IMR-90 (cell line): ENCODE results near the gene TBCEL. TPM values are rescaled to one million over a fixed set of nuclear protein-coding genes. Genes with fewer than 3 reads are reported as not detected.

Experiments used
- ATAC-seq: fragments of 200-7000 bp; cut with Tn5 transposase; 2 replicates; pipeline ENCODE4 v1.9.1; 2020; ENCODE audit warnings: low read depth, mild to moderate bottlenecking, moderate library complexity
- BruUV-seq: library from RNA; stranded (reverse); fragments of 400-500 nt; replicated peaks from 2 replicates; lab custom pipeline; 2021; lab: Mats Ljungman, UMichigan
- CTCF ChIA-PET: fragments of 300-600 bp; formaldehyde crosslinking; extraction: SDS; loops from one replicate; lab custom pipeline; 2021; ENCODE audit warnings: antibody characterized with exemption; lab: Yijun Ruan, JAX
- POLR2A ChIA-PET: fragments of 300-600 bp; sonication (Branson Sonifier 250); formaldehyde crosslinking; loops from one replicate; lab custom pipeline; 2022; ENCODE audit warnings: antibody characterized with exemption; ENCODE audit not compliant: unreplicated experiment; lab: Charles Lee
- DNase-seq: peaks from one replicate; pipeline ENCODE4 v3.0.0; 2013
- H2AFZ ChIP-seq: replicated peaks from 2 replicates; pipeline ENCODE3; 2013; ENCODE audit warnings: low read length, mild to moderate bottlenecking; ENCODE audit not compliant: poor library complexity
- H2AK5ac ChIP-seq: 2 replicates; pipeline ENCODE4 v1.6.1; 2013; ENCODE audit warnings: low read depth, low read length, inconsistent platforms
- H2AK9ac ChIP-seq: replicated peaks from 2 replicates; pipeline ENCODE3; 2013; ENCODE audit warnings: mild to moderate bottlenecking, low read depth, low read length, moderate library complexity; ENCODE audit not compliant: poor library complexity
- H2BK120ac ChIP-seq: 2 replicates; pipeline ENCODE4 v1.6.1; 2013; ENCODE audit warnings: low read depth, low read length, inconsistent platforms
- H2BK15ac ChIP-seq: 3 replicates; pipeline ENCODE4 v1.6.1; 2013; ENCODE audit warnings: low read depth, low read length, inconsistent platforms
- H2BK20ac ChIP-seq: 2 replicates; pipeline ENCODE4 v1.6.1; 2013; ENCODE audit warnings: low read depth, mild to moderate bottlenecking, inconsistent platforms, low read length, moderate library complexity
- H2BK5ac ChIP-seq: 2 replicates; pipeline ENCODE4 v1.6.1; 2013; ENCODE audit warnings: mild to moderate bottlenecking, low read depth, low read length, inconsistent platforms; ENCODE audit not compliant: poor library complexity, severe bottlenecking
- H3K14ac ChIP-seq: replicated peaks from 2 replicates; pipeline ENCODE4 v1.6.1; 2013; ENCODE audit warnings: low read depth, low read length, inconsistent platforms
- H3K18ac ChIP-seq: 2 replicates; pipeline ENCODE4 v1.6.1; 2013; ENCODE audit warnings: low read depth, low read length, control low read depth
- H3K23ac ChIP-seq: 2 replicates; pipeline ENCODE4 v1.6.1; 2013; ENCODE audit warnings: low read depth, low read length, inconsistent platforms
- H3K27ac ChIP-seq: 2 replicates; pipeline ENCODE4 v1.5.1; 2013; ENCODE audit warnings: mild to moderate bottlenecking, control low read depth, low read length; ENCODE audit not compliant: insufficient read depth
- H3K27me3 ChIP-seq: 2 replicates; pipeline ENCODE4 v1.6.1; 2013; ENCODE audit warnings: low read length; ENCODE audit not compliant: control insufficient read depth, insufficient read depth
- H3K36me3 ChIP-seq: 2 replicates; pipeline ENCODE4 v1.6.1; 2013; ENCODE audit warnings: low read length, mixed read lengths; ENCODE audit not compliant: control insufficient read depth, insufficient read depth
- H3K4ac ChIP-seq: 2 replicates; pipeline ENCODE4 v1.6.1; 2013; ENCODE audit warnings: low read depth, low read length, inconsistent platforms
- H3K4me1 ChIP-seq: 2 replicates; pipeline ENCODE4 v1.6.1; 2013; ENCODE audit warnings: low read length, mixed read lengths; ENCODE audit not compliant: control insufficient read depth, insufficient read depth
- H3K4me2 ChIP-seq: 2 replicates; pipeline ENCODE4 v1.6.1; 2013; ENCODE audit warnings: low read depth, mild to moderate bottlenecking, control low read depth, low read length, moderate library complexity
- H3K4me3 ChIP-seq: 2 replicates; pipeline ENCODE4 v1.5.1; 2013; ENCODE audit warnings: low read depth, mild to moderate bottlenecking, control low read depth, low read length, moderate library complexity; ENCODE audit not compliant: insufficient read depth
- H3K56ac ChIP-seq: 2 replicates; pipeline ENCODE4 v1.6.1; 2013; ENCODE audit warnings: low read length, inconsistent platforms; ENCODE audit not compliant: insufficient read depth; ENCODE audit errors: extremely low read depth
- H3K79me1 ChIP-seq, 2 experiments: 2 replicates each; pipeline ENCODE4 v1.6.1; 2013; ENCODE audit warnings: low read length in 2 of 2, inconsistent platforms in 1 of 2, low read depth in 1 of 2
- H3K9ac ChIP-seq: 2 replicates; pipeline ENCODE4 v1.6.1; 2013; ENCODE audit warnings: low read depth, low read length, control low read depth
- H3K9me1 ChIP-seq: 2 replicates; pipeline ENCODE4 v1.6.1; 2013; ENCODE audit warnings: low read length, inconsistent platforms; ENCODE audit not compliant: insufficient read depth
- H3K9me3 ChIP-seq: 2 replicates; pipeline ENCODE4 v1.6.1; 2013; ENCODE audit warnings: low read length; ENCODE audit not compliant: control insufficient read depth, insufficient read depth
- H4K20me1 ChIP-seq: 2 replicates; pipeline ENCODE4 v1.6.1; 2013; ENCODE audit warnings: low read length, inconsistent platforms; ENCODE audit not compliant: insufficient read depth
- H4K5ac ChIP-seq: 2 replicates; pipeline ENCODE4 v1.6.1; 2013; ENCODE audit warnings: mild to moderate bottlenecking, low read depth, low read length, control low read depth
- H4K8ac ChIP-seq, 2 experiments: 2 replicates each; pipeline ENCODE4 v1.6.1; 2013; ENCODE audit warnings: low read depth in 2 of 2, low read length in 2 of 2, control low read depth in 1 of 2, inconsistent platforms in 1 of 2
- H4K91ac ChIP-seq: 2 replicates; pipeline ENCODE4 v1.6.1; 2013; ENCODE audit warnings: low read depth, low read length, inconsistent platforms; ENCODE audit not compliant: insufficient read depth
- BHLHE40 ChIP-seq: fragments of 150-350 bp; IDR thresholded peaks from 2 replicates; pipeline ENCODE4 v1.6.1; 2016; ENCODE audit warnings: mild to moderate bottlenecking, low read depth, low read length
- CEBPB ChIP-seq: IDR thresholded peaks from 2 replicates; pipeline ENCODE4 v1.6.1; 2012; ENCODE audit warnings: low read depth, low read length, improper control_type of control experiment
- CHD1 ChIP-seq: IDR thresholded peaks from 2 replicates; pipeline ENCODE4 v1.6.1; 2012; ENCODE audit warnings: low read depth, low read length, improper control_type of control experiment
- ELK1 ChIP-seq: fragments of 150-350 bp; IDR thresholded peaks from 2 replicates; pipeline ENCODE4 v1.6.1; 2016; ENCODE audit warnings: low read depth, mild to moderate bottlenecking, low read length, moderate library complexity, borderline replicate concordance
- FOS ChIP-seq: fragments of 150-350 bp; IDR thresholded peaks from 2 replicates; pipeline ENCODE4 v1.6.1; 2016; ENCODE audit warnings: low read depth, low read length
- MAFK ChIP-seq: IDR thresholded peaks from 2 replicates; pipeline ENCODE4 v1.6.1; 2012; ENCODE audit warnings: low read depth, low read length, improper control_type of control experiment
- MAZ ChIP-seq: IDR thresholded peaks from 2 replicates; pipeline ENCODE4 v1.6.1; 2012; ENCODE audit warnings: low read depth, mild to moderate bottlenecking, low read length, improper control_type of control experiment, moderate library complexity, borderline replicate concordance
- MXI1 ChIP-seq: IDR thresholded peaks from 2 replicates; pipeline ENCODE4 v1.6.1; 2012; ENCODE audit warnings: low read depth, mild to moderate bottlenecking, low read length, moderate library complexity, borderline replicate concordance
- NFE2L2 ChIP-seq: fragments of 150-350 bp; IDR thresholded peaks from 2 replicates; pipeline ENCODE4 v1.6.1; 2016; ENCODE audit warnings: low read depth, mild to moderate bottlenecking, low read length
- POLR2A ChIP-seq: IDR thresholded peaks from 2 replicates; pipeline ENCODE4 v1.6.1; 2012; ENCODE audit warnings: mild to moderate bottlenecking, low read depth, low read length
- RAD21 ChIP-seq: IDR thresholded peaks from 2 replicates; pipeline ENCODE4 v1.6.1; 2012; ENCODE audit warnings: low read length, improper control_type of control experiment
- RCOR1 ChIP-seq: IDR thresholded peaks from 2 replicates; pipeline ENCODE4 v1.6.1; 2012; ENCODE audit warnings: mild to moderate bottlenecking, low read length, improper control_type of control experiment; ENCODE audit not compliant: insufficient replicate concordance
- RFX5 ChIP-seq: IDR thresholded peaks from 2 replicates; pipeline ENCODE4 v1.8.0; 2012; ENCODE audit warnings: low read depth, mild to moderate bottlenecking, low read length, moderate library complexity
- SMC3 ChIP-seq: fragments of 150-350 bp; IDR thresholded peaks from 2 replicates; pipeline ENCODE4 v1.6.1; 2016; ENCODE audit warnings: low read depth, mild to moderate bottlenecking, antibody characterized with exemption, low read length, moderate library complexity
- WGBS, 2 experiments: methylation state at CpG; one replicate each; pipeline versions ENCODE4 v1.1.5 to v1.1.7; 2013; ENCODE audit warnings: missing lambda C conversion rate in 2 of 2; ENCODE audit not compliant: insufficient read length in 1 of 2; ENCODE audit errors: extremely low coverage in 2 of 2; 5-methylcytosine and 5-hydroxymethylcytosine counted together
- dilution Hi-C: fragments of 300-500 bp; cut with HindIII; formaldehyde crosslinking; loops from one replicate; pipeline ENCODE4 v1.14.3; 2018; ENCODE audit warnings: low sequenced_read_pairs; ENCODE audit not compliant: unreplicated experiment
- in situ Hi-C: fragments of 300-500 bp; cut with MboI; formaldehyde crosslinking; loops from 3 replicates; pipeline ENCODE4 v1.14.3; 2019; ENCODE audit warnings: low sequenced_read_pairs, inconsistent platforms, mixed read lengths
- intact Hi-C: fragments of 100-400 bp; cut with micrococcal nuclease; formaldehyde crosslinking; loops from 2 replicates; pipeline ENCODE4 v1.10.0; 2022
- polyA plus RNA-seq, 3 experiments: library from polyadenylated mRNA; depleted of rRNA; stranded (reverse); fragments of >200 nt; gene quantifications; 2 replicates each; pipeline ENCODE4 v1.2.3, GENCODE V29; 2012; ENCODE audit warnings: low replicate concordance in 1 of 3
- total RNA-seq: library from RNA; depleted of rRNA; stranded (reverse); fragments of >200 nt; gene quantifications from 2 replicates; pipeline ENCODE4 v1.2.3, GENCODE V29; 2012
- TF ChIP-seq, protein P1 (sequence below): conservative IDR thresholded peaks from 2 replicates; pipeline ENCODE4 v1.5.1; 2012; ENCODE audit warnings: mild to moderate bottlenecking, low read depth, low read length, improper control_type of control experiment
- TF ChIP-seq, protein P2 (sequence below): fragments of 150-350 bp; IDR thresholded peaks from 2 replicates; pipeline ENCODE4 v1.6.1; 2017; ENCODE audit warnings: mild to moderate bottlenecking, antibody characterized with exemption, low read length, low read depth

The TBCEL gene
- total and polyA plus RNA-seq, 2 of the 4 experiments (the other 2 are of a cell fraction): 7.1 to 21.0 TPM

GRCh38 chr11:121004206-121004840, 19.6 kb upstream of the TBCEL start:
- BruUV-seq: no TSS peak
- in situ Hi-C loops: no loop called here
- no peak overlapping the region for H2AK5ac ChIP-seq

More at GRCh38 chr11:121004206-121004840, 19.6 kb upstream of the TBCEL start:
- no peaks in the 10 kb centered on the region for H3K79me1 ChIP-seq
- H3K9me3 ChIP-seq: no peaks in the 10 kb centered on the region
- DNase-seq (no peak), ATAC-seq (no peak)
- dilution Hi-C loops: no loop called here
- H4K20me1 ChIP-seq: no peaks in the 10 kb centered on the region
- H2BK5ac ChIP-seq: no peak overlapping the region
- no peak overlapping the region for H4K91ac ChIP-seq
- no peak overlapping the region for H3K4ac ChIP-seq
- H3K27ac ChIP-seq: no peak overlapping the region
- no peak overlapping the region for H3K23ac ChIP-seq
- CTCF ChIA-PET: no interaction called here
- no peak overlapping the region for H2AFZ ChIP-seq
- no peak overlapping the region for H4K5ac ChIP-seq
- H3K4me3 ChIP-seq: no peak overlapping the region
- H3K9me1 ChIP-seq: no peaks in the 10 kb centered on the region
- no peak overlapping the region for H3K56ac ChIP-seq
- intact Hi-C loops: no loop called here
- H2BK120ac ChIP-seq: no peak overlapping the region
- H3K9ac ChIP-seq: no peak overlapping the region
- no peaks in the 10 kb centered on the region for H3K4me1 ChIP-seq
- H3K4me2 ChIP-seq: no peak overlapping the region
- 0% methylated on average over 1 of the region's 4 CpGs; no CpG with 5 or more reads in 1 of the 2 experiments for WGBS, 2 experiments
- POLR2A ChIA-PET: no interaction called here
- no peak overlapping the region for H2BK15ac ChIP-seq
- H4K8ac ChIP-seq: no peak overlapping the region
- TF ChIP-seq RAD21 (no peak), POLR2A (no peak), ELK1 (no peak), RFX5 (no peak), CEBPB (no peak), MAFK (no peak), FOS (no peak), RCOR1 (no peak), SMC3 (no peak), BHLHE40 (no peak), MAZ (no peak), CHD1 (no peak), MXI1 (no peak), NFE2L2 (no peak)
- TF ChIP-seq, protein P1, sequence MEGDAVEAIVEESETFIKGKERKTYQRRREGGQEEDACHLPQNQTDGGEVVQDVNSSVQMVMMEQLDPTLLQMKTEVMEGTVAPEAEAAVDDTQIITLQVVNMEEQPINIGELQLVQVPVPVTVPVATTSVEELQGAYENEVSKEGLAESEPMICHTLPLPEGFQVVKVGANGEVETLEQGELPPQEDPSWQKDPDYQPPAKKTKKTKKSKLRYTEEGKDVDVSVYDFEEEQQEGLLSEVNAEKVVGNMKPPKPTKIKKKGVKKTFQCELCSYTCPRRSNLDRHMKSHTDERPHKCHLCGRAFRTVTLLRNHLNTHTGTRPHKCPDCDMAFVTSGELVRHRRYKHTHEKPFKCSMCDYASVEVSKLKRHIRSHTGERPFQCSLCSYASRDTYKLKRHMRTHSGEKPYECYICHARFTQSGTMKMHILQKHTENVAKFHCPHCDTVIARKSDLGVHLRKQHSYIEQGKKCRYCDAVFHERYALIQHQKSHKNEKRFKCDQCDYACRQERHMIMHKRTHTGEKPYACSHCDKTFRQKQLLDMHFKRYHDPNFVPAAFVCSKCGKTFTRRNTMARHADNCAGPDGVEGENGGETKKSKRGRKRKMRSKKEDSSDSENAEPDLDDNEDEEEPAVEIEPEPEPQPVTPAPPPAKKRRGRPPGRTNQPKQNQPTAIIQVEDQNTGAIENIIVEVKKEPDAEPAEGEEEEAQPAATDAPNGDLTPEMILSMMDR: no peak
- TF ChIP-seq, protein P2, sequence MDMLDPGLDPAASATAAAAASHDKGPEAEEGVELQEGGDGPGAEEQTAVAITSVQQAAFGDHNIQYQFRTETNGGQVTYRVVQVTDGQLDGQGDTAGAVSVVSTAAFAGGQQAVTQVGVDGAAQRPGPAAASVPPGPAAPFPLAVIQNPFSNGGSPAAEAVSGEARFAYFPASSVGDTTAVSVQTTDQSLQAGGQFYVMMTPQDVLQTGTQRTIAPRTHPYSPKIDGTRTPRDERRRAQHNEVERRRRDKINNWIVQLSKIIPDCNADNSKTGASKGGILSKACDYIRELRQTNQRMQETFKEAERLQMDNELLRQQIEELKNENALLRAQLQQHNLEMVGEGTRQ: no peak
- H3K27me3 ChIP-seq: peaks cover 10% of the 10 kb centered on the region
- H3K36me3 ChIP-seq: no peaks in the 10 kb centered on the region
- H3K14ac ChIP-seq: no peak overlapping the region
- H3K18ac ChIP-seq: no peak overlapping the region
- no peak overlapping the region for H2BK20ac ChIP-seq
- H2AK9ac ChIP-seq: no peak overlapping the region
